ENCODE data around the gene CEP89. TPM values are rescaled to one million over a fixed set of nuclear protein-coding genes. Genes with fewer than 3 reads are reported as not detected.
"Not testable (repeated sequence)": the region's sequence is repeated elsewhere in the genome, so short reads cannot be mapped to it uniquely, and the experiment has no call there.

CEP89 gene
- total RNA-seq, 1 donor from 2014 or later: 42.5 TPM

GRCh38 chr19:32886241-32886640, 85.5 kb downstream of the CEP89 start:
- no peak for TF ChIP-seq CTCF (IDR thresholded peaks at IDR 0.05; ENCODE audit: partially characterized antibody, unreplicated experiment)
- Mint-ChIP-seq H3K27ac (ENCODE audit: unreplicated experiment) (no peak overlapping the region), H3K4me3 (ENCODE audit: unreplicated experiment) (no peak overlapping the region), H3K4me1 (ENCODE audit: low read depth, unreplicated experiment) (no peaks in the 10 kb centered on the region), H3K9me3 (ENCODE audit: unreplicated experiment) (peaks cover 5% of the 10 kb centered on the region), H3K36me3 (ENCODE audit: unreplicated experiment) (peaks cover 3% of the 10 kb centered on the region), H3K27me3 (ENCODE audit: unreplicated experiment) (peaks cover 3% of the 10 kb centered on the region)
- no peak for DNase-seq

- not testable (repeated sequence) for H3K4me3 Mint-ChIP-seq (ENCODE audit: unreplicated experiment); H3K9me3 Mint-ChIP-seq (ENCODE audit: unreplicated experiment); H3K4me1 Mint-ChIP-seq (ENCODE audit: low read depth, unreplicated experiment); DNase-seq; H3K27ac Mint-ChIP-seq (ENCODE audit: unreplicated experiment); H3K27me3 Mint-ChIP-seq (ENCODE audit: unreplicated experiment); H3K36me3 Mint-ChIP-seq (ENCODE audit: unreplicated experiment)
These were observed 86.5 kb downstream of the CEP89 start for GRCh38 chr19:32885255-32885654.

GRCh38 chr19:32881766-32882165, 90.0 kb downstream of the CEP89 start:
- Mint-ChIP-seq H3K4me1 (ENCODE audit: low read depth, unreplicated experiment) (no peaks in the 10 kb centered on the region), H3K27ac (ENCODE audit: unreplicated experiment) (no peak overlapping the region), H3K4me3 (ENCODE audit: unreplicated experiment) (no peak overlapping the region), H3K27me3 (ENCODE audit: unreplicated experiment) (peaks cover 4% of the 10 kb centered on the region), H3K36me3 (ENCODE audit: unreplicated experiment) (no peaks in the 10 kb centered on the region), H3K9me3 (ENCODE audit: unreplicated experiment) (no peaks in the 10 kb centered on the region)
- no peak for TF ChIP-seq CTCF (IDR thresholded peaks at IDR 0.05; ENCODE audit: partially characterized antibody, unreplicated experiment)
- DNase-seq: no peak

- Mint-ChIP-seq H3K27me3 (ENCODE audit: unreplicated experiment) (peaks cover 4% of the 10 kb centered on the region), H3K9me3 (ENCODE audit: unreplicated experiment) (no peaks in the 10 kb centered on the region), H3K4me1 (ENCODE audit: low read depth, unreplicated experiment) (peaks cover under 1% of the 10 kb centered on the region), H3K27ac (ENCODE audit: unreplicated experiment) (no peak overlapping the region), H3K4me3 (ENCODE audit: unreplicated experiment) (no peak overlapping the region), H3K36me3 (ENCODE audit: unreplicated experiment) (no peaks in the 10 kb centered on the region)
- no peak for TF ChIP-seq CTCF (IDR thresholded peaks at IDR 0.05; ENCODE audit: partially characterized antibody, unreplicated experiment)
- DNase-seq: no peak
These were observed 91.1 kb downstream of the CEP89 start for GRCh38 chr19:32880622-32881021.

GRCh38 chr19:32879741-32880140, 92.0 kb downstream of the CEP89 start:
- H3K27ac Mint-ChIP-seq (ENCODE audit: unreplicated experiment): no peak overlapping the region
- no peaks in the 10 kb centered on the region for H3K9me3 Mint-ChIP-seq (ENCODE audit: unreplicated experiment)
- DNase-seq: no peak
- TF ChIP-seq CTCF (IDR thresholded peaks at IDR 0.05; ENCODE audit: partially characterized antibody, unreplicated experiment): no peak
- H3K4me1 Mint-ChIP-seq (ENCODE audit: low read depth, unreplicated experiment): peaks cover 1% of the 10 kb centered on the region
- no peaks in the 10 kb centered on the region for H3K36me3 Mint-ChIP-seq (ENCODE audit: unreplicated experiment)
- H3K4me3 Mint-ChIP-seq (ENCODE audit: unreplicated experiment): no peak overlapping the region
- peaks cover 4% of the 10 kb centered on the region for H3K27me3 Mint-ChIP-seq (ENCODE audit: unreplicated experiment)

- Mint-ChIP-seq H3K4me3 (ENCODE audit: unreplicated experiment) (no peak overlapping the region), H3K27me3 (ENCODE audit: unreplicated experiment) (peaks cover 4% of the 10 kb centered on the region), H3K36me3 (ENCODE audit: unreplicated experiment) (no peaks in the 10 kb centered on the region), H3K4me1 (ENCODE audit: low read depth, unreplicated experiment) (peaks cover 1% of the 10 kb centered on the region), H3K9me3 (ENCODE audit: unreplicated experiment) (no peaks in the 10 kb centered on the region), H3K27ac (ENCODE audit: unreplicated experiment) (no peak overlapping the region)
- no peak for DNase-seq
- no peak for TF ChIP-seq CTCF (IDR thresholded peaks at IDR 0.05; ENCODE audit: partially characterized antibody, unreplicated experiment)
These were observed 92.8 kb downstream of the CEP89 start for GRCh38 chr19:32878988-32879387.

Data from glutamatergic neuron (in vitro differentiated cells).